H9 (cell line): ENCODE results near the gene HLTF. TPM values are rescaled to one million over a fixed set of nuclear protein-coding genes. Genes with fewer than 3 reads are reported as not detected.
"Not testable (repeated sequence)": the region's sequence is repeated elsewhere in the genome, so short reads cannot be mapped to it uniquely, and the experiment has no call there.

Source experiments
- DNase-seq: peaks from one replicate; pipeline ENCODE4 v3.0.0-alpha.2; 2017
- H2AFZ ChIP-seq: one replicate; pipeline ENCODE4 v1.6.1; 2013; ENCODE audit warnings: mild to moderate bottlenecking, low read length, control low read depth, moderate library complexity
- H2AK5ac ChIP-seq: 2 replicates; pipeline ENCODE4 v1.6.1; 2013; ENCODE audit warnings: low read length, control low read depth, mixed read lengths; ENCODE audit not compliant: insufficient read length
- H2BK120ac ChIP-seq: one replicate; pipeline ENCODE4 v1.6.1; 2013; ENCODE audit warnings: low read depth, mild to moderate bottlenecking, low read length, control low read depth, inconsistent platforms; ENCODE audit not compliant: poor library complexity, severe bottlenecking
- H2BK12ac ChIP-seq: 2 replicates; pipeline ENCODE4 v1.6.1; 2013; ENCODE audit warnings: low read length, control low read depth, mixed read lengths, low read depth; ENCODE audit not compliant: insufficient read length
- H2BK15ac ChIP-seq: 2 replicates; pipeline ENCODE4 v1.6.1; 2013; ENCODE audit warnings: low read depth, low read length, control low read depth
- H2BK20ac ChIP-seq: one replicate; pipeline ENCODE4 v1.6.1; 2013; ENCODE audit warnings: low read depth, mild to moderate bottlenecking, low read length, control low read depth, inconsistent platforms; ENCODE audit not compliant: poor library complexity, severe bottlenecking
- H2BK5ac ChIP-seq: 2 replicates; pipeline ENCODE4 v1.6.1; 2013; ENCODE audit warnings: low read length, control low read depth, mixed read lengths; ENCODE audit not compliant: insufficient read length
- H3K14ac ChIP-seq: 2 replicates; pipeline ENCODE4 v1.6.1; 2013; ENCODE audit warnings: low read length, control low read depth; ENCODE audit not compliant: insufficient read depth
- H3K18ac ChIP-seq: 2 replicates; pipeline ENCODE4 v1.6.1; 2013; ENCODE audit warnings: low read depth, mild to moderate bottlenecking, mixed read lengths, low read length, control low read depth; ENCODE audit not compliant: insufficient read length
- H3K23ac ChIP-seq: 2 replicates; pipeline ENCODE4 v1.6.1; 2013; ENCODE audit warnings: low read length, control low read depth, mixed read lengths, low read depth; ENCODE audit not compliant: insufficient read length
- H3K23me2 ChIP-seq: 2 replicates; pipeline ENCODE4 v1.6.1; 2013; ENCODE audit warnings: low read depth, mild to moderate bottlenecking, mixed read lengths, low read length, control low read depth; ENCODE audit not compliant: insufficient read length, poor library complexity, severe bottlenecking
- H3K27ac ChIP-seq: 2 replicates; pipeline ENCODE4 v1.5.1; 2013; ENCODE audit warnings: low read length, control low read depth, mixed read lengths, low read depth; ENCODE audit not compliant: insufficient read length
- H3K27me3 ChIP-seq: 2 replicates; pipeline ENCODE4 v1.6.1; 2013; ENCODE audit warnings: low read length, control low read depth, inconsistent platforms; ENCODE audit not compliant: insufficient read depth
- H3K4ac ChIP-seq: 2 replicates; pipeline ENCODE4 v1.6.1; 2013; ENCODE audit warnings: low read depth, mild to moderate bottlenecking, control low read depth, inconsistent platforms, low read length, moderate library complexity
- H3K4me1 ChIP-seq: 2 replicates; pipeline ENCODE4 v1.6.1; 2013; ENCODE audit warnings: low read length, control low read depth, inconsistent platforms; ENCODE audit not compliant: insufficient read depth
- H3K4me2 ChIP-seq: 2 replicates; pipeline ENCODE4 v1.6.1; 2013; ENCODE audit warnings: low read length, control low read depth, mixed read lengths; ENCODE audit not compliant: insufficient read length, insufficient read depth
- H3K56ac ChIP-seq: 2 replicates; pipeline ENCODE4 v1.6.1; 2013; ENCODE audit warnings: low read depth, mild to moderate bottlenecking, mixed read lengths, low read length, control low read depth; ENCODE audit not compliant: insufficient read length
- H3K79me1 ChIP-seq: 2 replicates; pipeline ENCODE4 v1.6.1; 2013; ENCODE audit warnings: low read depth, mild to moderate bottlenecking, moderate library complexity, low read length, control low read depth, inconsistent platforms; ENCODE audit not compliant: insufficient read depth, poor library complexity, severe bottlenecking
- H3K79me2 ChIP-seq: 2 replicates; pipeline ENCODE4 v1.6.1; 2013; ENCODE audit warnings: low read length, control low read depth, inconsistent platforms; ENCODE audit not compliant: insufficient read depth
- H3K9ac ChIP-seq: 2 replicates; pipeline ENCODE4 v1.6.1; 2013; ENCODE audit warnings: low read length, control low read depth, mixed read lengths; ENCODE audit not compliant: insufficient read length; ENCODE audit errors: extremely low read depth
- H3K9me3 ChIP-seq: one replicate; pipeline ENCODE4 v1.6.1; 2013; ENCODE audit warnings: low read depth, low read length, inconsistent platforms; ENCODE audit not compliant: control insufficient read depth
- H3T11ph ChIP-seq: one replicate; pipeline ENCODE4 v1.6.1; 2013; ENCODE audit warnings: mild to moderate bottlenecking, low read length, control low read depth, inconsistent platforms
- H4K20me1 ChIP-seq: one replicate; pipeline ENCODE4 v1.6.1; 2013; ENCODE audit not compliant: control insufficient read depth, insufficient read length, insufficient read depth
- H4K5ac ChIP-seq: 2 replicates; pipeline ENCODE4 v1.6.1; 2013; ENCODE audit warnings: low read depth, mild to moderate bottlenecking, mixed read lengths, low read length, control low read depth; ENCODE audit not compliant: insufficient read length
- H4K8ac ChIP-seq: replicated peaks from 2 replicates; pipeline ENCODE4 v1.6.1; 2013; ENCODE audit warnings: low read length, control low read depth, mixed read lengths, low read depth; ENCODE audit not compliant: insufficient read length
- H4K91ac ChIP-seq: 2 replicates; pipeline ENCODE4 v1.6.1; 2013; ENCODE audit warnings: low read depth, mild to moderate bottlenecking, moderate library complexity, mixed read lengths, low read length, control low read depth; ENCODE audit not compliant: insufficient read length
- H3K27ac Mint-ChIP-seq, 3 experiments: 2 replicates in 2 of 3; 3 replicates in 1 of 3; pipeline ENCODE4 v1.8.0; 2020 to 2021; ENCODE audit warnings: mixed read lengths in 3 of 3, mild to moderate bottlenecking in 1 of 3, moderate library complexity in 1 of 3
- H3K27me3 Mint-ChIP-seq: 2 replicates; pipeline ENCODE4 v1.8.0; 2021; ENCODE audit warnings: low read depth, mild to moderate bottlenecking, moderate library complexity, mixed read lengths
- H3K36me3 Mint-ChIP-seq, 3 experiments: 2 replicates in 2 of 3; 3 replicates in 1 of 3; pipeline ENCODE4 v1.8.0; 2020 to 2021; ENCODE audit warnings: low read depth in 3 of 3, mixed read lengths in 3 of 3; ENCODE audit not compliant: insufficient read depth in 1 of 3
- H3K4me1 Mint-ChIP-seq, 2 experiments: 2 replicates each; pipeline ENCODE4 v1.8.0; 2020; ENCODE audit warnings: mixed read lengths in 2 of 2
- H3K4me3 Mint-ChIP-seq, 2 experiments: 2 replicates in 1 of 2; 3 replicates in 1 of 2; pipeline ENCODE4 v1.8.0; 2020 to 2021; ENCODE audit warnings: mild to moderate bottlenecking in 2 of 2, mixed read lengths in 2 of 2, moderate library complexity in 1 of 2
- H3K9me3 Mint-ChIP-seq, 2 experiments: 2 replicates in 1 of 2; 3 replicates in 1 of 2; pipeline ENCODE4 v1.8.0; 2020; ENCODE audit warnings: mild to moderate bottlenecking in 2 of 2, mixed read lengths in 2 of 2, moderate library complexity in 1 of 2
- WGBS: extraction: QIAGEN DNeasy Blood & Tissue Kit; methylation state at CpG from one replicate; pipeline ENCODE4 v1.1.7; 2013; ENCODE audit warnings: missing lambda C conversion rate, low lambda C conversion rate, mixed read lengths; ENCODE audit not compliant: insufficient read length; ENCODE audit errors: extremely low coverage; 5-methylcytosine and 5-hydroxymethylcytosine counted together
- total RNA-seq: library from RNA; stranded (reverse); gene quantifications from 2 replicates; pipeline ENCODE4 v1.2.1, GENCODE V29; 2021
- TF ChIP-seq, protein P1 (sequence below): fragments of 200-600 bp; sonication (generic); conservative IDR thresholded peaks from 3 replicates; pipeline ENCODE4 v1.8.0; 2021; ENCODE audit warnings: antibody characterized with exemption, mild to moderate bottlenecking

The HLTF gene
- total RNA-seq, 1 experiment from 2014 or later = 41.5 TPM

DNA sequence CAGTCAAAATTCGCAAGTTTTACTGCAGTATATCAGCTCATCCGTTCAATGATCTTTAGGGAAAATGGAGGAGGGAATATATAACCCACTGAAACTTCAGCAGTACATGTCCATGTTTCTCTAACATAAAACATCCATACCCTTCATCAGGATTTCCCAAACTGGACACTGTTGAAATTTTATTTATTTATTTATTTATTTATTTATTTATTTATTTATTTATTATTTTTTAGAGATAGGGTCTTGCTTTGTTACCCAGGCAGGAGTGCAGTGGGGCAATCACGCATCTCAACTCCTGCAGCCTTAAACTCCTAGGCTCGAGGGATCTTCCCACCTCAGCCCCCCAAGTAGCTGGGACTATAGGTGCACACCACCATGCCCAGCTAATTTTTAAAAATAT lies 14.8 kb upstream of the HLTF start:
- no peak overlapping the region for H3K4me3 Mint-ChIP-seq
- Histone ChIP-seq H4K5ac (no peak overlapping the region), H2BK15ac (no peak overlapping the region), H3K4ac (no peak overlapping the region), H3K4me1 (no peaks in the 10 kb centered on the region), H3T11ph (no peak overlapping the region), H3K9ac (no peak overlapping the region), H2BK120ac (no peak overlapping the region), H3K9me3 (no peaks in the 10 kb centered on the region), H3K79me2 (no peaks in the 10 kb centered on the region), H3K4me2 (no peak overlapping the region), H3K23me2 (no peaks in the 10 kb centered on the region), H3K27me3 (no peaks in the 10 kb centered on the region), H3K56ac (no peak overlapping the region), H2BK20ac (no peak overlapping the region), H2BK5ac (no peak overlapping the region), H2BK12ac (no peak overlapping the region), H4K91ac (no peak overlapping the region), H4K20me1 (no peaks in the 10 kb centered on the region), H4K8ac (no peak overlapping the region), H2AFZ (no peak overlapping the region), H3K79me1 (no peaks in the 10 kb centered on the region), H3K18ac (no peak overlapping the region), H3K27ac (no peak overlapping the region), H3K23ac (no peak overlapping the region), H3K14ac (no peak overlapping the region), H2AK5ac (no peak overlapping the region)
- H3K27ac Mint-ChIP-seq = no peak overlapping the region
- DNase-seq = no peak
- peaks cover 20 to 24% of the 10 kb centered on the region in 2 experiments for H3K9me3 Mint-ChIP-seq
- peaks cover 10 to 21% (median 16%) of the 10 kb centered on the region in 3 experiments for H3K36me3 Mint-ChIP-seq
- no peaks in the 10 kb centered on the region; the same call in 1 of the 2 replicates for H3K27me3 Mint-ChIP-seq
- no CpG with 5 or more reads among the region's 4 CpGs for WGBS
- TF ChIP-seq, protein P1, sequence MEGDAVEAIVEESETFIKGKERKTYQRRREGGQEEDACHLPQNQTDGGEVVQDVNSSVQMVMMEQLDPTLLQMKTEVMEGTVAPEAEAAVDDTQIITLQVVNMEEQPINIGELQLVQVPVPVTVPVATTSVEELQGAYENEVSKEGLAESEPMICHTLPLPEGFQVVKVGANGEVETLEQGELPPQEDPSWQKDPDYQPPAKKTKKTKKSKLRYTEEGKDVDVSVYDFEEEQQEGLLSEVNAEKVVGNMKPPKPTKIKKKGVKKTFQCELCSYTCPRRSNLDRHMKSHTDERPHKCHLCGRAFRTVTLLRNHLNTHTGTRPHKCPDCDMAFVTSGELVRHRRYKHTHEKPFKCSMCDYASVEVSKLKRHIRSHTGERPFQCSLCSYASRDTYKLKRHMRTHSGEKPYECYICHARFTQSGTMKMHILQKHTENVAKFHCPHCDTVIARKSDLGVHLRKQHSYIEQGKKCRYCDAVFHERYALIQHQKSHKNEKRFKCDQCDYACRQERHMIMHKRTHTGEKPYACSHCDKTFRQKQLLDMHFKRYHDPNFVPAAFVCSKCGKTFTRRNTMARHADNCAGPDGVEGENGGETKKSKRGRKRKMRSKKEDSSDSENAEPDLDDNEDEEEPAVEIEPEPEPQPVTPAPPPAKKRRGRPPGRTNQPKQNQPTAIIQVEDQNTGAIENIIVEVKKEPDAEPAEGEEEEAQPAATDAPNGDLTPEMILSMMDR = no peak
- no peaks in the 10 kb centered on the region for H3K4me1 Mint-ChIP-seq

DNA sequence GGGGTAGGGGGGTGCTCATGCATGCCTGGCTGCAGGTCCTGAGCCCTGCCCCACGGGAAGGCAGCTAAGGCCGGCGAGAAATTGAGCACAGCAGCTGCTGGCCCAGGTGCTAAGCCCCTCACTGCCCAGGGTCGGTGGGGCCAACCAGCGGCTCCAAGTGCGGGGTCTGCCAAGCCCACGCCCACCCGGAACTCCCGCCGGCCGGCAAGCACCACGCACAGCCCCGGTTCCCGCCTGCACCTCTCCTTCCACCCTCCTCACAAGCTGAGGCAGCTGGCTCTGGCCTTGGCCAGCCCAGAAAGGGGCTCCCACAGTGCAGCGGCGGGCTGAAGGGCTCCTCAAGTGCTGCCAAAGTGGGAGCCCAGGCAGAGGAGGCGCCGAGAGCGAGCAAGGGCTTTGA lies 11.7 kb upstream of the HLTF start:
- H4K91ac ChIP-seq, H3T11ph ChIP-seq, H3K4me2 ChIP-seq, DNase-seq, H3K79me2 ChIP-seq, H3K23me2 ChIP-seq, H4K20me1 ChIP-seq, H3K4me1 Mint-ChIP-seq, H3K27ac ChIP-seq, H3K23ac ChIP-seq, H2BK15ac ChIP-seq, H2BK20ac ChIP-seq, H3K79me1 ChIP-seq, H4K5ac ChIP-seq, H3K27me3 ChIP-seq, H3K56ac ChIP-seq, H3K27me3 Mint-ChIP-seq, H3K4me1 ChIP-seq, H3K4me3 Mint-ChIP-seq, H3K4ac ChIP-seq, H3K18ac ChIP-seq, H3K27ac Mint-ChIP-seq, H3K9ac ChIP-seq, H4K8ac ChIP-seq, H2AK5ac ChIP-seq, H2AFZ ChIP-seq, H3K14ac ChIP-seq, H2BK120ac ChIP-seq, H3K9me3 ChIP-seq, H2BK12ac ChIP-seq, H2BK5ac ChIP-seq: not testable (repeated sequence)
- peaks cover 8 to 12% (median 8%) of the 10 kb centered on the region in 3 experiments for H3K36me3 Mint-ChIP-seq
- no CpG with 5 or more reads among the region's 19 CpGs for WGBS
- H3K9me3 Mint-ChIP-seq = peaks cover 10 to 11% of the 10 kb centered on the region in 2 experiments
